Measurements from ENCODE around the gene ADGRG7. TPM values are rescaled to one million over a fixed set of nuclear protein-coding genes. Genes with fewer than 3 reads are reported as not detected.
A peak's percentile ranks its signal among the peaks of the same experiment; 100 is the strongest.

ADGRG7 gene
- total RNA-seq, 2 donors from 2014 or later, result not detected

- no peaks in the 10 kb centered on the region for H3K9me3 ChIP-seq
- no peaks in the 10 kb centered on the region for H3K27me3 ChIP-seq (replicated peaks; ENCODE audit: insufficient read depth)
- peaks cover 15 to 35% of the 10 kb centered on the region in 2 donors for H3K4me1 ChIP-seq (ENCODE audit: control insufficient read depth in 1 of 2, low read depth in 2 of 2)
- H3K27ac ChIP-seq, result peak within 1 kb of the TSS; percentile 90 to 94
- no peaks in the 10 kb centered on the region for H3K36me3 ChIP-seq
- DNase-seq (ENCODE audit: low spot score) (peak; percentile 87), ATAC-seq (ENCODE audit: insufficient number of reproducible peaks, low FRiP score, low read depth) (peak; percentile 99)
- peak within 1 kb of the TSS; percentile 91 for H3K4me3 ChIP-seq
- no peak for TF ChIP-seq CTCF (IDR thresholded peaks at IDR 0.05)
Measured at GRCh38 chr3:100708989-100709841, 99.8 kb downstream of the ADGRG7 start, which contains the start of gene TFG. Gene TFG, plus strand, starts transcription at chr3:100709494. Its CDS starts 4,192 bp downstream, at chr3:100713686.

GRCh38 chr3:100709842-100710260 is 100.5 kb downstream of the ADGRG7 start:
- H3K27ac ChIP-seq, result peak overlapping the region; percentile 90 to 94
- DNase-seq (ENCODE audit: low spot score) (no peak), ATAC-seq (ENCODE audit: insufficient number of reproducible peaks, low FRiP score, low read depth) (no peak)
- no peak for TF ChIP-seq CTCF (IDR thresholded peaks at IDR 0.05)
- H3K4me3 ChIP-seq, result peak overlapping the region; percentile 91
- H3K27me3 ChIP-seq (replicated peaks; ENCODE audit: insufficient read depth), result no peaks in the 10 kb centered on the region
- H3K36me3 ChIP-seq, result no peaks in the 10 kb centered on the region
- H3K9me3 ChIP-seq, result no peaks in the 10 kb centered on the region
- peaks cover 15 to 38% of the 10 kb centered on the region in 2 donors for H3K4me1 ChIP-seq (ENCODE audit: control insufficient read depth in 1 of 2, low read depth in 2 of 2)

GRCh38 chr3:100710261-100710968 is 101.0 kb downstream of the ADGRG7 start:
- peaks cover 15 to 38% of the 10 kb centered on the region in 2 donors for H3K4me1 ChIP-seq (ENCODE audit: control insufficient read depth in 1 of 2, low read depth in 2 of 2)

GRCh38 chr3:100715176-100715575 is 105.8 kb downstream of the ADGRG7 start:
- no peaks in the 10 kb centered on the region for H3K9me3 ChIP-seq
- DNase-seq (ENCODE audit: low spot score) (no peak), ATAC-seq (ENCODE audit: insufficient number of reproducible peaks, low FRiP score, low read depth) (no peak)
- peaks cover 23 to 69% of the 10 kb centered on the region in 2 donors for H3K4me1 ChIP-seq (ENCODE audit: control insufficient read depth in 1 of 2, low read depth in 2 of 2)
- H3K27ac ChIP-seq, result no peak overlapping the region
- H3K4me3 ChIP-seq, result no peak overlapping the region
- no peaks in the 10 kb centered on the region for H3K27me3 ChIP-seq (replicated peaks; ENCODE audit: insufficient read depth)
- H3K36me3 ChIP-seq, result no peaks in the 10 kb centered on the region
- TF ChIP-seq CTCF (IDR thresholded peaks at IDR 0.05), result no peak

More at GRCh38 chr3:100710261-100710968, 101.0 kb downstream of the ADGRG7 start:
- no peaks in the 10 kb centered on the region for H3K9me3 ChIP-seq
- no peak for TF ChIP-seq CTCF (IDR thresholded peaks at IDR 0.05)
- DNase-seq (ENCODE audit: low spot score) (no peak), ATAC-seq (ENCODE audit: insufficient number of reproducible peaks, low FRiP score, low read depth) (no peak)
- H3K36me3 ChIP-seq, result no peaks in the 10 kb centered on the region
- peak overlapping the region; percentile 25 to 90 for H3K27ac ChIP-seq
- H3K4me3 ChIP-seq, result peak overlapping the region; percentile 91
- H3K27me3 ChIP-seq (replicated peaks; ENCODE audit: insufficient read depth), result no peaks in the 10 kb centered on the region

- ATAC-seq (ENCODE audit: insufficient number of reproducible peaks, low FRiP score, low read depth) (no peak), DNase-seq (ENCODE audit: low spot score) (no peak)
- H3K27ac ChIP-seq, result no peak overlapping the region
- no peaks in the 10 kb centered on the region for H3K9me3 ChIP-seq
- TF ChIP-seq CTCF (IDR thresholded peaks at IDR 0.05), result no peak
- peaks cover 10% of the 10 kb centered on the region for H3K36me3 ChIP-seq
- H3K27me3 ChIP-seq (replicated peaks; ENCODE audit: insufficient read depth), result no peaks in the 10 kb centered on the region
- H3K4me3 ChIP-seq, result no peak overlapping the region
- H3K4me1 ChIP-seq (ENCODE audit: control insufficient read depth in 1 of 2, low read depth in 2 of 2), result peaks cover 19 to 54% of the 10 kb centered on the region in 2 donors
Measured at GRCh38 chr3:100717063-100717462, 107.7 kb downstream of the ADGRG7 start.

Measured in thoracic aorta (tissue), 2 donors.